Inflammatory macrophage treated with lipopolysaccharide for 4 hours (primary cell): ENCODE data around the gene MRPS25.

Experiments
- DNase-seq: peaks from one replicate; pipeline ENCODE4 v3.0.0-alpha.2; 2020

The MRPS25 gene

DNA sequence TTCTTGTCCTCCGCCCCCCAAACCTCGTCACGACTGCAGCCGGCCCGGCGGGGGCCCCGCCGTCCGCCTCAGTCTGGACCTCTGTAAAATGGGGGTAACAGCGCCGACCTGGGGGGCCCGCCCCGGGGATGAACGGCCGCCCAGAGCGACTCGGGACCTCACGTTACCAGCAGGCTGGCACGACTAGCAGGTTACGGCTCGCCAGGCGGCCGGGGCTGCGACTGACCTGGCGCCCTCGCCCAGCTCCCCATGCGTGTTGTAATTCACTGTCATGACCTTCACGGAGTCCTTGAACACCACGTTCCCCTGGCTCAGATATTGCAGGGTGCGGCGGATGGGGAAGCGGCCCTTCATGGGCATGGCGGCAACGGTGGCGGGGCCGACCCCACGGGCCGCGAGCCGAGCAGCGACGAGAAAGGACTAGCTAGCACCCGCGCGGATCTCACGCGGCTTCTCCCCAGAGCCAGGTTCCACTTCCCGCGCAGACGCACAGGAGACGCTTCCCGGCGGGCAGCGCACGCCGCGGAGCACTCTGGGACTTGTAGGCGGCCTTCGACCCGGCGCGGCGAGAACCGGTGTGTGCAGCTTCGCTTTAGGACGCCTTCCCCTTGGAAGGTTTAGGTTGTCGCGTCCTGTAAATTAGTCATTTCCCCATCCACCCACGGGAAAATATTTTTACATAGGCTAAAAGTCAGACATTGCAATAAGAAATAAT, at the start of gene MRPS25:
TSS of gene MRPS25 (minus strand) at position 481 of the 715 bp plus-strand sequence. CDS start at position 360, 121 bp downstream.
- peak; percentile 93 for DNase-seq

DNA sequence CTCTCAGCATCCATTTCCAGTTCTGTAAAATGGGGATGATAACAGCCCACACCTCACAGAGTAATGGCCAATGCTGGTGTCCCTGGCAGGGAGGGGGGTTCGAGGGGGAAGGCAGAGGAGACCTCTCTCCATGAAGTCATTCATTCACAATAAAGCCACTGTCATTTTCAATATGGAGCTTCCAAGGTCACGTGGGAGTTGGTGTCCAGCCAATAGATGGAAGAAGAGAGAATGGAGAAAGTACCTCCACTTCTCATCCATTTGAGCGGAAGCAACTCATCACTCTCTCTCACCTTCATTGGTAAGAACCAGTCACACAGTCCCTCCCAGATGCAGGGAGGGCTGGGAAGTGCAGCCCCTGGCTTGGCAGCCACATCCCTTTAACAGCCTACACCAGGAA, 48.8 kb upstream of the MRPS25 start:
- DNase-seq: no peak

DNA sequence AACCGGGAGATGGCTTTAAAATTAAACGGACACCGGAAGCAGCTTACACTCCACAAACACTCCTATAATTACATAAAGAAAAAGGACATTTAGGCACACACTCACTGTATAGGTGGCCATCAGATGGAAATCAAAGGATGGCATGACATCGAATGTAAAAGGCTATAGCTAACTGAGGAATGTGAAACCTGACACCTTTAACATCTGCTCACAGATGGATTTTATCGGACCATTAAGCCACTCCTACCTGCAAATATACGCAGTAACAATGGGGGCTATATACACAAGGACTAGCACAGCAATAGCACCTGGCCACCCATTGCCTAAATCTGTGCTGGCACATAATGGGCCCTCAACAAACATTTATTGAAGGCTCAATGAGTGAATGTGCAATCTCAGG, 48.4 kb upstream of the MRPS25 start:
- DNase-seq: no peak

DNA sequence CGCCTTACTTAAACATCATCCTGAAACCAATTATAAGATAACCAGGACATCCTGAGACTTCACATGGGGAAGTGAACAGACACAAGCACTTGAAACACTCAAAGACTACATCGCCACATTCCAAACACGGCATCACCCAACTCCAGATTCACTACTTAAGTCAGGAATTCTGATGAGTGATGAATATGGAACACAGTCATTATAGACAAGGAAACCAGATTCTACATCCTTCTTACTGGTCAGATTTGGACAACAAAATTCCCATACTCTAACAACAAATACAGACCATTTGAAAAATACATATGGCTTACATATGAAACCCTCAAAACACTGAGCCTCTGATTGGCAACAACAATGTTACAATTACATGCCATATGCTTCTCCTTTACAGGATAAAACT, 46.9 kb upstream of the MRPS25 start:
- DNase-seq: no peak

DNA sequence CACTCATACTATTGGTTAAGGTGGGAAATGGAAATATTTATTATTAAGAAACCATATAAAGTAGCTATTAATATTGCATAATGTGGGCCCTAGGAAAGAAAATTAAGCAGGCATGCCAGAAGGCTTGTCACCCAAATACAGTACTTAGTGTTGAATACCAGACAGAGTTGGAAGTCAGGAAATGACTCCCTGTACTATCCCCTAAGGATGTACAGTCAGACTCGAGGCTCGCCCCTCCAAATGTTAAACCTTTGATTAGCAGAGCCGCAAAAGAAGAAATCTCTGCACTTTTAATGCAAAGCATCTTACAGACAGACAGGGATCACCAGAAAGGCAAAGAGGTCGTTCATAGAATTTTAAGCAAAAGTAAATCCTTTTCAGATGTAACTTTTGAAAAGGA, 45.1 kb upstream of the MRPS25 start:
- no peak for DNase-seq

DNA sequence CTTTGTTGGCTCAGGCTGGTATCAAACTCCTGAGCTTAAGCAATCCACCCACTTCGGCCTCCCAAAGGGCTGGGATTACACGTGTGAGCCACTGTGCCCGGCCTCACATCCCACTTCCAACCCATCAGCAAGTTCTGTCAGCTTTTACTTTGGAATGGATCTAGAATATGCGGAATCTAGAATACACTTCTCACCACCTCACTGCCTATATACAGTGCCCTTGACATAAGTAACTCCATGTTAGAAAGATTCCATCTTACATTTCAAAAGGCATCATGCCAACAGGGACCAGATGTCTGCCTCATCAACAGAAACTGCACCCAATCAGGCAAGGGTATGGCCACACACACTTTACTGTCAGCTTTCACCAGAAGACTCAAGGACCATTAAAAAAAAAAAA, 43.8 kb upstream of the MRPS25 start:
- no peak for DNase-seq

DNA sequence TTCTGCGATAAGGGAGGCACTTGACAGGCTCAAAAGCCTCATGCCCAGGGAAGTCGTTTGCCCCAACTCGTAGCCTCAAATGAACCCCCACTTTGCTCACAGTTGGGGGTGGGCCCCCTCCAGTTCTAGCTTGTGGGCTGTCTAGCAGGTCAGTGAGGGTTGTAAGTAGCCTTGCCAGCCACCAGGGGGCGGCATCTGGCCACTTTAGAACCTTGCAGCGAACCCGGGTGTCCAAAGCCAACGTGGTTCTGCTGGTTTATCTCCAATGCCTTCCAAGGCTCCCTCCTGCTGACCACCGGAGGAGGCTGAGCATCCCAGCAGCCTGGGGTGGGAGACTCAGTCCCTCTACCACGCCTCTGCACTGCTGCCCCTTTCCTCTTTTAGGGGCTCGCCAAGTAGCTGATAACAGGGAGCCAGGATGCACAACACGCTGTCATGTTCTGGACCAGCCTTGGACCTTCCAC, 43.0 kb upstream of the MRPS25 start:
- DNase-seq: peak; percentile 71

DNA sequence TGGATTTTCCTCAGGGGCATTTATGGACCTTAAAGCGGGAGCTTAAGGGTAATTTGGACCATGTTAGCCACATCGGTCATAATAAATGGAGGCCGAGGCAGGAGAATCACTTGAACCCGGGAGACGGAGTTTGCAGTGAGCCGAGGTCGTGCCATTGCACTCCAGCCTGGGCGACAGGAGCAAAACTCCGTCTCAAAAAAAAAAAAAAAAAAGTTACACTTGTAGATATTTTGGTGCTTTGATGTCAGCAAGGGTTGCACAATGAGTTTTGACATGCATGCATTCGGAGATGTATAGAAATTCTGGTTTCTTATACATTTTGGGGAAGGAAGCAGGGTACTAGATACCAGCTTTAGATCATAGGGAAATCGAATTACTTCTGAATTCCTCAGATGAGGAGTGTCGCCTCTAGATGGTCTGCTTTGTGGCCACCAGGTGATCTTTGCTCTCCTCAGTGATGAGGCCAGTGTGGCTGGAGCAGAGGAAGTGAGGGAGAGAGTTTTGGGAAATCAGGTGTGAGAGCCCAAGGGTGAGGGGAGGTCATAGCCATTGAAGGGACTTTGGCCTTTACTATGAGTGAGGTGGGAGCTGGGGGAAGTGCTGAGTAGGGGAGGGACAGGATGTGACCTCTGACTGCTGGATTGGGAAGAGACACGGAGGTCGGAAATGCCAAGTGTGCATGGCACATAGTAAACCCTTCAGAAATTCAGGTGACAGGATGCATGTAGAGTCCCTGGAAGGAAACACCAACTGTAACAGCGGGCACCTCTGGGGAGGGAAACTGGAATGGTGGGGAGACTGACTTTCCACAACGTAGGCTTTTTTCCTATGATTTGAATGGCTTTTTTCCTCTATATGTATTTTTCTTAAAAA, 42.2 kb upstream of the MRPS25 start:
- peak; percentile 26 for DNase-seq

DNA sequence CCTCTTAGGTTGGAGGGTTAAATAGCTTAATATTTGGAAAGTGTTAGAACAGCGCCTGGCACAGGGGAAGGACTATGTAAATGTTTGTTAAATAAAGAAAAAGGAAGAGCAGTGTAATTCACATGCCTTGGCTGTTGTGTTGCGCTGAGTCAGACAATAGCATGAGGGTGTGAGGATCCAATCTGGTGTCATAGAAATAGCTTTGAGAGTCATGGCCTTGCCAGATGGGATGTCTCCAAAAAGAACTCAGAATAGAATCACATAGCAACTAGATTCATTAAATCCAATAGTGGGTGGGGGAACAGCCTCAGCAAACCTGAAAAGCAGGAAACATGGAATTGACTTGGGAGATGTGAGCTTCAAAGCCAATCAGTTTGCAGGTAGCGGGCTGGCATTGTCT, 37.7 kb upstream of the MRPS25 start:
- peak; percentile 42 for DNase-seq

DNA sequence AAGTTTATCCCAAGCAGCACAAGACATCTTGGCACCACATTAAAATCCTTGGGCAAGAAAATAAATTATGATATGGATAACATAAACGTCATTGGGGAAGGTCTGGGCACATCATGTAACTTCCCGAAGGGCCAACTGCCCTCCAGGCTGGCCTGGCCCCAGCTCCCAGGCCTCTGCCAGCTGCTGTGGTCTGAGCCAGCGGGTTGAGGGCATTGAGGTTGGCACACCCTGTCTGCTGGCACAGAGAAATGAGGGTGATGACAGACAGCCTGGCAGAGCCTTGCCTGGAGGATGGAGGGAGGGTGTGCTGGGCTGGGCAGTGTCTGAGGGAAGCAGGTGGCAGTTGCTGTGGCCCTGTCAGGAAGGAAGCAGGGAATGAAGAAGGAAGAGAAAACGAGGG, 37.1 kb upstream of the MRPS25 start:
- no peak for DNase-seq

DNA sequence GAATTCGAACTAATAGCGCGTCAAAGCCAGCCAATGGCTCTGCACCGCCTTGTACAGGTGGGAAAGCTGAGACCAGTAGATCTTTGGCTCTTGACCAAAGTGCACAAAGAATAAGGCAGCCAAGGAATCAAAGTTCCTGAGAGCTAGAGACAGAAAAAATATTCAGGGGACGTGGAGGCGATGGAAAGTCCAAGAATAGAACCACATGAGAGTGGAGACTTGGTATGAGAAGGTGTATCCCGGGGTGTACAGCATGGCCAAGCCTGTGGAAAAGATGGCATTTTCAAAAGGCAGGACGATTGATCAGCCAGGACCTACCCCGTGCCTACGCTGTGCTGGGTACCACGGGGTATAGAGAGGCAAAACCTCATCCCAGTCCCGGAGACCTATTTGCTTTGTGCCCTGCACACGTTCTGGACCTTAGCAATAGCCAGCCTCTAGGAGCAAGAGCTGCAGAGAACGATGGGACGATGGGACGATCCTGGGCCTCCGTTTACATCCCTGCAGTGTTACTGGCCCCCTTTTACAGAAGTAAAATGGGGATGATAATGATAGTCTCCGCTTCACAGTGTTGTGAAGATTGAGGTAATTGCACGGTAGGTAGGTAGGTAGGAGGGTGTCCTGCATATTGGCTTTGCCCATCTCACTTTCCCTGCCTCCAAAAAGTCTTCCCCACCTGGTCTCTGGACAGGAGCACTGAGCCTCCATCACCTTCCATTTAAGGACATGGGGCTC, 34.4 kb upstream of the MRPS25 start:
- DNase-seq: no peak

DNA sequence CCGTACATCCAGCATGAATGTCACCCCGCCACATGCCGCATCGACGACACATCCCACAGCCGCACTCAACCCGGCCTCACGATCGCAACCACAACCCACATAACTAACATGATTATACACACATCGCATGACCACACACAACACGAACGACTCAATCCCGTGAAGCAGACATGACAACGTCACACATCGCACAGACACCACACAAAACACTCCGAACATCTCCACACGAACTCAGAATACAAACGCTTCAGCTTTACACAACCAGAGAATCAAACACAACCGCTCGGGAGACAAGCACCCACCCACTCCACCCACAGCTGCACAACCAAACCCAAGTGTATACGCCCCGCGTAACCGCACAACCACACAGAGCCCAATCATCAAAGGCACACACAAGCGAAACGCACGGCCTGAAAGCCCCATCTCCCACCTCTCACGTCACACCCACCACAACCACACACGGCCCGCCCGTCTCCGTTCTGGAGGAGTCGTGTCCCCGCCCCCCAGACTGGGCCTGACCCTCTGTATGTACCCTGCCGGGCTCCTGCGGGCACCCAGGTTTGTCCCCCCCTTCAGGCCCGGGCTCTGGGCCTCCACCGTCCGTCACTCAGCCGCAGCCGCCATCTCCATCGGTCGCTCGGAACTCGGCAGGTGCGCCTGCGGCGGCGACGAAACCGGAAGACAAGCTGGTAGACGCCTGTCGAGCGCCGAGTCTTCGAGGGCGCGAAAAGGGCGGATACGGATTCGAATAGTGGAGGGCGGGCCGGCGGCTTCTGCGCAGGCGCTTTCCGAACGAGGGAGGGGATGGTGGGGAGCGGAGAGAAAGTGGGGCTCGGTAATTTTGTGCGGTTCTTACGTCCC, 33.6 kb upstream of the MRPS25 start, which contains the start of gene RBSN:
TSS of gene RBSN (minus strand) at position 646 of the 861 bp plus-strand sequence. CDS start 3,028 bp downstream, outside the sequence.
- DNase-seq: peak; percentile 97

DNA sequence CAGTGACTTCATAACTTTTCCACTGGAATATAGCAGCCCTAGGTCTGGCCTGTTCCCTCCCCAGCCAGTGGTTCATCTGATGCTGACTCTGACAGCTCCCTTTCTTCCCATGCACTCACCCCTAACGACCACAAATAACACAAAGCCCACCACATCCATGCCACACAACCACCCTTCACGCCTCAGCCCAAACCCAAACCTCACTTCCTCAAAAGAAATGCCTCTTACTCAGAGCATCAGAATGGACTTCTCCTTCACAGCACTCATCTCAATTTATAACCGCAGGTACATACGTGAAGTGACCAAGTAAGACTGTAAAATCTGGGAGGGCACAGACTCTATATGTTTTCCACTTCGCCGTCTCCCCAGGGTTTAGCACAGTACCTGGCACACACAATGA, 32.8 kb upstream of the MRPS25 start:
- DNase-seq: peak; percentile 62

DNA sequence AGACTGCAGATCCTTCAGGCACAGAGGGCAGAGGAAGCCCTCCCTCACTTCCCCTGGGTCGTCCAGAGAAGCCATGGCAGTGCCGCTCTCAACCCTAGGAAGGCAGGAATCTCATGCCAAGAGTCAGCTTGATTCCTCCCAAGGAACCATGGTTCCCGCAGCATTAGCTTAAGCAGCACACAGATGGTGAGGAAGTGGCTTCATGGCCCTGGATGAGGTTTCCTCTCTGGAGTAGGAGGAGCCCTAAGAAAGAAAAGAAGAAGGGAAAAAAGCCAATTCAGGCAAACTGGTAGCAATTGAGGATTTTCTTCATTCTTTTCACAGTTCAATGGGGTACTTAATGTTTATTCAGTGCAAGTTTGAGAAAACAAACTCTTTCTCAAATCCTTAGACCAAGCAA, 30.9 kb upstream of the MRPS25 start:
- DNase-seq: peak; percentile 27

DNA sequence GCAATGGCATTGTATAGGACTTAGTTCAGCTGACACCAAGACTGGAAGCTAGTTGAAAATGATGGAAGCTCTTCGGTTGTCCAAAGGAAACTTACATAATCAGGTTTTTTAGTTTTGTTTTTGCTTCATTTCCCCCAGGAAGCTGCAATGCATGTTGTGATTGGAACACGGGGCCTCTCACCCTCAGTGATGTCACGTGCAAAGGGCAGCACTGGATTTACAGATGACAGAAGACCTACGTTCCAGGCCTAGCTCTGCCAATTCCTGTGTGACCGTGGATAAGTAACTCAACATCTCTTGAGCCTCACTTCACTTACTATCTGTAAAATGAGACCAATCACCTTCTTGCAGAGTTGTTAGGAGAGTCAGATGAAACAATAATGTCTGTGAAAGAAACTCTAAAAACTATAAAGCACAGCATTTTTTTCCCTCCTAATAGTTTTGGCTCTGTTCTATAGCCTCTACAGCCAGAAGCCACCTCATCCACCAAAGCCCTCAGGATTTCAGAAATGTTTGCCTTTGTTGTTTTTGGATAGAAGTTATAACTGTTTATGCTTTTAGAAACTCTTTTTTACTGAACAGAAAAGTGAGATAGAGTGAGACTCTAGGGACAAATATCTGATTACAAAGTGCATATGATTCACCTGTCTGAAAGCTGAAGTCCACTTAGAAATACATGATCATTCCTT, 29.2 kb upstream of the MRPS25 start:
- peak; percentile 28 for DNase-seq

DNA sequence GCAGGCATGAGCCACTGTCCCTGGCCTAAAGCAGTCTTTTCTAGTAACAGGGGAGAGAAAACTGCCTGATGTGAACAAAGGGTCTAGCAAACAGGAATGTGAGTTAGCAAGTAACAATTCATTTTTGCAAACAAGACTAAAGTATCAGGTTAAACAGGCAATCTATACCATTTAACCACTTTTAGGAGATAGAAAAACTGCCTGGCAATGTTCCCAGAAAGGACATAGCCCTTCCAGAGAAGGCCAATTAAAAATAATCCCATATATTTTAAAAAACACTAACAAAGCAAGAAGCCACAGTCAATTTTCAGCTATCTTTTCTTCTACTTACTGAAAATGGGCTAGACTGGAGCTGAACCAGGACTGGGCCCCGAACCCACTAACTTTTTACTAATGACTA, 27.6 kb upstream of the MRPS25 start:
- DNase-seq: no peak

DNA sequence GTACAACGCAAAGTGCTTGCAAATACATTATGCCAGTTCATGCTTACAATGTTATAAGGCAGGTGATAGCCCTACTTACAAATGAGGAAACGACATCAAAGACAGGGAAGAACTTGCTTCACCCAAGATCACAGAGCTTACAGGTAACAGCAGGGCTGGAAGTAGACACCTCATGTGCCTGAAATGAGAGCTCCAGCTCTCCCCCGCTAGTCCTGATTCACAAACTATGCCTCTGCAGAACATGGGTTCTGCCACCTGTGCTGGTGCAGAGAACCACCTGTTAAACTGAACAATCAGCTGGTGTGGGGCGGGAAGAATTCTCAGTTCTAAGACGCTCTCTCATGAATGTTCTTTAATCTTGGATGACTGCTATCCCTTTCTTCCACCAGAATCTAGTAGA, 26.5 kb upstream of the MRPS25 start:
- no peak for DNase-seq

DNA sequence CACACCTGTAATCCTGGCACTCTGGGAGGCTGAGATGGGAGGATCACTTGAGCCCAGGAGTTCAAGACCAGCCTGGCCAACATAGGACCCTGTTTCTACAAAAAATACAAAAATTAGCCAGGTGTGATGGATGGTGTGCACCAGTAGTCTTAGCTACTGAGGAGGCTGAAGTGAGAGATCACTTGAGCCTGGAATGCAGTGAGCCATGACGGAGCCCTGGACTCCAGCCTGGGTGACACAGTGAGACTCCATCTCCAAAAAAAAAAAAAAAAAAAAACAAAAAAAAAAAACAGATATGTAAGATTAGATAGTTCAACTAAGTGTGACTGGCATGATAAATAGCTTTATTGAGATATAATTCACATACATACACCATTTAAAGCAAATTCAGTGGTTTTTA, 24.1 kb upstream of the MRPS25 start:
- DNase-seq: no peak

DNA sequence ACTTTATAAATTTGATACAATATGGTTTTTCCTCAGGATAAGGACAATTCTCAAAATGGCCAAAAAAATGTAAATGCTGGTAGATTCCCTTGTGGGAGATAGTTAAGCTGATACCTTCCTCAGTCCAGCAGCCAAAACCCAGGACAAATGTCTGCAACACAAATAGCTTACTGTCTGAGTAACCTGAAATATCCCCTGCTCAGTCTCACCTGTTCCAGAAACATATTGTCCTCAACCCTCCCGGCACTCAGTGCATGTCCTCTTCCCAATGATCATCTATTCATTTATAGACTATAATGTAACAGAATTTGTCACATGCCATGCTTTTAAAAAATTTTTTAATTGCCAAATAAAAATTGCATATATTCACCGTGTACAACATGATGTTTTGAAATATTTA, 21.6 kb upstream of the MRPS25 start:
- no peak for DNase-seq

DNA sequence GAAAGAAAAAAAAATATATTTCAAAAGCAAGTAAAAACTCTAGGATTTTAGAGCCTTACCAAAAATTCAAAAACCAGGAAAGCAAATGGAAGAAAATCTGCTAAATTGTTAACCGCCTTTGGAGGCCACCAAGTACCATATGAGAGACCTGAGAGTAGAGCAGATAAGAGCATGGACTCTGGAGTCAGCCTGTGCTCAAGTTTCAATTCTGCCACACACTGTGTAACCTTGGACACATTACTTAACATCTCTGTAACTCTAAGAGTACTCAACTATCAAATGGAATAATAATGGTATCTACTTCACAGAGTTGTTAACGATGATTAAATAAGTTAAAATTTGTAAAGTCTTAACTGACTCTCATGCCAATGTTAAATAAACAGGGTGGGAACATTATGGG, 21.1 kb upstream of the MRPS25 start:
- DNase-seq: no peak

DNA sequence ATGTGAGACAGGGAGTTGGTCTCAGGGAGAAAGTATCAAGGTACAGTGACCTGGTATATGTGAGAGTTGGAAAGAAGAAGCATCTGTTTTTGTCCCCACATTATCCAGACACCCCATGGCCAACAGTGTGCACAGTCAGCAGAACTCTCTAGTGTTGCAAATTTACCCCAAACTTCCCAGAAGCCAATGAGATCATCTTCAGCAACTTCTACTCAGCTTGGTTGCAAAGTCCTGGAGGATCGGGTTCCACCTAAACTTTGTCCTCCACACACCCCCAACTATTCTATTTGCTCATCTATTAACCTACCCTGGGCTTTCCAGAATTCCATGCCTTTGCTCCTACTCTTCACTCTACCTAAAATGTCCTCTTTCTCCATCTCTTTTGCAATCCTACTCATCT, 18.1 kb upstream of the MRPS25 start:
- peak; percentile 40 for DNase-seq
